B cell (primary cell): ENCODE results near the gene UBL4A. TPM values are rescaled to one million over a fixed set of nuclear protein-coding genes. Genes with fewer than 3 reads are reported as not detected.

ENCODE experiments used
- ATAC-seq: fragments of 200-7000 bp; cut with Tn5 transposase; one replicate; pipeline ENCODE4 v1.10.0; 2021; ENCODE audit warnings: low read depth, mild to moderate bottlenecking, moderate number of reproducible peaks, moderate library complexity
- CTCF ChIA-PET: fragments of 350-600 bp; sonication (Branson Sonifier 250); formaldehyde crosslinking; loops from one replicate; lab custom pipeline; 2021; ENCODE audit warnings: antibody characterized with exemption, inconsistent platforms; lab: Charles Lee
- POLR2A ChIA-PET: fragments of 350-600 bp; sonication (Branson Sonifier 250); formaldehyde crosslinking; loops from one replicate; lab custom pipeline; 2021; ENCODE audit warnings: antibody characterized with exemption; lab: Charles Lee
- DNase-seq: peaks from one replicate; pipeline ENCODE4 v3.0.0; 2013
- H2AFZ ChIP-seq: 2 replicates; pipeline ENCODE4 v1.6.1; 2012; ENCODE audit warnings: mild to moderate bottlenecking, low read depth, low read length; ENCODE audit not compliant: insufficient read depth, poor library complexity, severe bottlenecking
- H3K27ac ChIP-seq, 2 donors: 1 replicate in 1 of 2; 2 replicates in 1 of 2; pipeline ENCODE4 v1.5.1; 2012 to 2013; ENCODE audit warnings: low read length in 2 of 2, mild to moderate bottlenecking in 2 of 2, moderate library complexity in 1 of 2
- H3K27me3 ChIP-seq, 4 experiments: fragments of 200-600 bp in 1 of 4; sonication (generic) in 1 of 4; replicated peaks in 1 of 4; 1 replicate in 2 of 4; 2 replicates in 2 of 4; pipeline versions ENCODE4 v1.6.1 to v1.7.0; 2013 to 2016; ENCODE audit warnings: low read length in 3 of 4, mild to moderate bottlenecking in 2 of 4, mixed read lengths in 1 of 4, moderate library complexity in 1 of 4; ENCODE audit not compliant: insufficient read depth in 4 of 4, control insufficient read depth in 3 of 4; ENCODE audit errors: control extremely low read depth in 1 of 4
- H3K36me3 ChIP-seq, 2 experiments: replicated peaks in 1 of 2; 1 replicate in 1 of 2; 2 replicates in 1 of 2; pipeline versions ENCODE4 v1.6.1 to v1.7.1; 2013; ENCODE audit warnings: low read length in 1 of 2; ENCODE audit not compliant: insufficient read depth in 2 of 2, control insufficient read depth in 1 of 2; ENCODE audit errors: control extremely low read depth in 1 of 2, extremely low read depth in 1 of 2
- H3K4me1 ChIP-seq, 2 donors: fragments of 200-600 bp in 1 of 2; sonication (generic) in 1 of 2; 1 replicate in 1 of 2; 2 replicates in 1 of 2; pipeline versions ENCODE4 v1.5.1 to v1.6.1; 2013 to 2017; ENCODE audit warnings: low read length in 2 of 2; ENCODE audit not compliant: control insufficient read depth in 2 of 2, insufficient read depth in 2 of 2
- H3K4me2 ChIP-seq: replicated peaks from 2 replicates; pipeline ENCODE3; 2012; ENCODE audit warnings: mild to moderate bottlenecking, low read depth, low read length; ENCODE audit not compliant: poor library complexity, severe bottlenecking
- H3K4me3 ChIP-seq, 5 experiments: fragments of 200-600 bp in 1 of 5; sonication (generic) in 1 of 5; 1 replicate in 3 of 5; 2 replicates in 2 of 5; pipeline versions ENCODE4 v1.5.1 to v1.7.0; 2011 to 2016; ENCODE audit warnings: low read length in 4 of 5, mild to moderate bottlenecking in 4 of 5, low read depth in 2 of 5, control low read depth in 1 of 5, moderate library complexity in 1 of 5; ENCODE audit not compliant: insufficient read depth in 1 of 5; ENCODE audit errors: control extremely low read depth in 1 of 5, extremely low read depth in 1 of 5
- H3K79me2 ChIP-seq: fragments of 200-600 bp; sonication (generic); one replicate; pipeline ENCODE4 v1.6.0; 2016; ENCODE audit warnings: low read length; ENCODE audit not compliant: control insufficient read depth, insufficient read depth
- H3K9ac ChIP-seq: fragments of 200-600 bp; sonication (generic); 2 replicates; pipeline ENCODE4 v1.6.1; 2017; ENCODE audit warnings: mild to moderate bottlenecking, low read length, moderate library complexity
- H3K9me3 ChIP-seq, 3 donors: one replicate each; pipeline versions ENCODE4 v1.6.1 to v1.7.1; 2013; ENCODE audit warnings: low read length in 2 of 3; ENCODE audit not compliant: control insufficient read depth in 2 of 3, insufficient read depth in 1 of 3; ENCODE audit errors: control extremely low read depth in 1 of 3
- H4K20me1 ChIP-seq: 2 replicates; pipeline ENCODE4 v1.6.0; 2012; ENCODE audit warnings: mild to moderate bottlenecking, low read length; ENCODE audit not compliant: insufficient read depth, control insufficient read depth, poor library complexity, severe bottlenecking
- H3K27ac Mint-ChIP-seq: one replicate; pipeline ENCODE4 v1.8.0; 2021; ENCODE audit warnings: mixed read lengths
- H3K27me3 Mint-ChIP-seq: one replicate; pipeline ENCODE4 v1.8.0; 2021; ENCODE audit warnings: mixed read lengths
- H3K4me1 Mint-ChIP-seq: one replicate; pipeline ENCODE4 v1.8.0; 2021; ENCODE audit warnings: mixed read lengths
- H3K4me3 Mint-ChIP-seq: one replicate; pipeline ENCODE4 v1.8.0; 2021; ENCODE audit warnings: mixed read lengths
- H3K9me3 Mint-ChIP-seq: one replicate; pipeline ENCODE4 v1.8.0; 2022; ENCODE audit warnings: mixed read lengths; ENCODE audit not compliant: insufficient read depth
- CTCF ChIP-seq: fragments of 200-600 bp; IDR thresholded peaks from one replicate; pipeline ENCODE4 v1.8.0; 2022; ENCODE audit warnings: antibody characterized with exemption, mild to moderate bottlenecking
- EZH2 ChIP-seq: IDR thresholded peaks from 2 replicates; pipeline ENCODE4 v1.6.1; 2012; ENCODE audit warnings: borderline replicate concordance, low read depth, mild to moderate bottlenecking, moderate library complexity, low read length; ENCODE audit not compliant: insufficient read depth, poor library complexity, severe bottlenecking
- WGBS: methylation state at CpG from one replicate; pipeline ENCODE4 v1.1.5; 2013; ENCODE audit warnings: missing lambda C conversion rate; ENCODE audit not compliant: insufficient coverage; 5-methylcytosine and 5-hydroxymethylcytosine counted together
- intact Hi-C: fragments of 100-400 bp; cut with micrococcal nuclease; formaldehyde crosslinking; loops from one replicate; pipeline ENCODE4 v1.10.0; 2022
- polyA plus RNA-seq: library from polyadenylated mRNA; depleted of rRNA; stranded (reverse); fragments of >200 nt; gene quantifications from 2 replicates; pipeline ENCODE4 v1.2.3, GENCODE V29; 2012
- total RNA-seq, 2 donors: library from RNA; stranded (reverse); fragments of 120-200 nt in 1 of 2; gene quantifications; 1 replicate in 1 of 2; 2 replicates in 1 of 2; pipeline versions ENCODE4 v1.2.3 to v1.2.4, GENCODE V29; 2013 to 2022

Gene UBL4A
- total and polyA plus RNA-seq, 2 donors (not counting 1 experiment from before 2014, with no cell fraction given): 13.1 to 23.3 TPM

- no peak overlapping the region for H3K4me2 ChIP-seq
- H3K27ac ChIP-seq: no peak overlapping the region
- H3K4me3 ChIP-seq: no peak overlapping the region
- ATAC-seq (no peak), DNase-seq (no peak)
- Mint-ChIP-seq H3K4me3 (no peak overlapping the region), H3K9me3 (no peaks in the 10 kb centered on the region), H3K27ac (no peak overlapping the region), H3K27me3 (no peaks in the 10 kb centered on the region), H3K4me1 (peaks cover 2% of the 10 kb centered on the region)
- H3K27me3 ChIP-seq: no peaks in the 10 kb centered on the region
- POLR2A ChIA-PET: no interaction called here
- WGBS: 83% methylated on average over 17 of the region's 28 CpGs
- H3K36me3 ChIP-seq: peaks cover 0 to 18% of the 10 kb centered on the region in 2 experiments
- H3K9me3 ChIP-seq: no peaks in the 10 kb centered on the region
- TF ChIP-seq EZH2: no peak
- TF ChIP-seq CTCF: no peak
- H3K9ac ChIP-seq: no peak overlapping the region
- no peaks in the 10 kb centered on the region for H4K20me1 ChIP-seq
- H3K4me1 ChIP-seq: peaks cover 0 to 3% of the 10 kb centered on the region in 2 donors
- no peaks in the 10 kb centered on the region for H3K79me2 ChIP-seq
- H2AFZ ChIP-seq: no peak overlapping the region
- intact Hi-C loops: no loop called here
- CTCF ChIA-PET: no interaction called here
Observed at GRCh38 chrX:154472685-154473632, 13.5 kb downstream of the UBL4A start.
